Heart left ventricle (tissue), 16 donors: ENCODE results near the gene DTNA. TPM values are rescaled to one million over a fixed set of nuclear protein-coding genes. Genes with fewer than 3 reads are reported as not detected.

Experiments
- ATAC-seq, 4 donors: fragments of 200-7000 bp; cut with Tn5 transposase; one replicate each; pipeline ENCODE4 v1.9.1; 2020 to 2022; ENCODE audit warnings: moderate library complexity in 4 of 4, mild to moderate bottlenecking in 3 of 4, moderate number of reproducible peaks in 1 of 4
- DNase-seq, 5 donors: peaks; one replicate each; pipeline ENCODE4 v3.0.0-alpha.2; 2020
- H3K27ac ChIP-seq, 12 donors: fragments of 200-600 bp; sonication (generic) in 4 of 12; one replicate each; pipeline versions ENCODE4 v1.5.0 to v1.8.0; 2016 to 2022; ENCODE audit warnings: mild to moderate bottlenecking in 2 of 12
- H3K27me3 ChIP-seq, 9 donors: fragments of 200-600 bp; sonication (generic) in 2 of 9; one replicate each; pipeline versions ENCODE4 v1.5.1 to v1.8.0; 2016 to 2022; ENCODE audit warnings: mild to moderate bottlenecking in 3 of 9
- H3K36me3 ChIP-seq, 9 donors: fragments of 200-600 bp; sonication (generic) in 2 of 9; one replicate each; pipeline versions ENCODE4 v1.5.0 to v1.8.0; 2018 to 2022; ENCODE audit warnings: mild to moderate bottlenecking in 2 of 9
- H3K4me1 ChIP-seq, 12 donors: fragments of 200-600 bp; sonication (generic) in 4 of 12; one replicate each; pipeline versions ENCODE4 v1.5.0 to v1.8.0; 2016 to 2022; ENCODE audit warnings: mild to moderate bottlenecking in 3 of 12
- H3K4me3 ChIP-seq, 12 donors: fragments of 200-600 bp; sonication (generic) in 4 of 12; one replicate each; pipeline versions ENCODE4 v1.5.0 to v1.8.0; 2017 to 2022; ENCODE audit warnings: mild to moderate bottlenecking in 9 of 12, moderate library complexity in 4 of 12
- H3K9me3 ChIP-seq, 12 donors: fragments of 200-600 bp; sonication (generic) in 4 of 12; one replicate each; pipeline versions ENCODE4 v1.5.0 to v1.8.0; 2016 to 2022; ENCODE audit warnings: mild to moderate bottlenecking in 1 of 12
- POLR2A ChIP-seq, 2 donors: fragments of 450-650 bp; IDR thresholded peaks; one replicate each; pipeline ENCODE4 v1.6.1; 2017; ENCODE audit warnings: antibody characterized with exemption in 2 of 2, mild to moderate bottlenecking in 2 of 2, moderate library complexity in 2 of 2
- WGBS, 4 donors: extraction: QIAGEN DNeasy Blood & Tissue Kit in 2 of 4; methylation state at CpG; one replicate each; pipeline versions ENCODE4 v1.1.5 to v1.1.7; 2013 to 2018; 5-methylcytosine and 5-hydroxymethylcytosine counted together
- intact Hi-C, 10 donors: fragments of 100-400 bp; cut with DNase I; formaldehyde crosslinking; loops; one replicate each; pipeline versions ENCODE4 v1.11.1 to v1.14.2; 2022
- polyA plus RNA-seq, 2 donors: library from polyadenylated mRNA; stranded (reverse); fragments of 200-250 nt; gene quantifications; one replicate each; pipeline ENCODE4 v1.2.3, GENCODE V29; 2013
- total RNA-seq, 9 donors: library from RNA; depleted of rRNA in 2 of 9; stranded (reverse); fragments of >200 nt in 2 of 9; fragmentation: NEBNext Ultra II Directional in 3 of 9; extraction: Animal tissue kit (Norgen Biotek cat#: 25700) in 3 of 9; gene quantifications; one replicate each; pipeline versions ENCODE4 v1.1.0 to v1.2.4, GENCODE V29; 2016 to 2023
- TF ChIP-seq, protein P1 (sequence below), 12 donors: fragments of 200-600 bp; sonication (generic) in 4 of 12; IDR thresholded peaks; one replicate each; pipeline versions ENCODE4 v1.5.0 to v1.8.0; 2018 to 2022; ENCODE audit warnings: antibody characterized with exemption in 12 of 12, mild to moderate bottlenecking in 5 of 12
- donor health status: ischemic (EF 13 %, LVEDD 7.1; RV severe dilation, severe dysfunction).
- donor health status: healthy with polysubstance abuse.
- donor health status: DM: no; HTN: yes; CAD: no.
- donor health status: DM: no; HTN: no; CAD: no.
- donor health status: ischemic (EF 25% LVEDD 6.9; RV normal size, moderate dysfunction).
- donor health status: ischemic (EF 25% LVEDD 5.7; RV mildly dilated, moderate dysfunction).
- donor health status: healthy.
- donor health status: DM: yes; HTN: yes; CAD: no.
- donor health status: ischemic (EF 35%, LVEDD 5.7; RV mildly dilated, moderate dysfunction).
- donor health status: nonischemic (EF 11% LVEDD 7.7; RV severe dilation, severe dysfunction).
- donor health status: DM: yes; HTN: yes; CAD: no.
- donor health status: PGD.
- donor health status: ischemic (EF 29% LVEDD 5.4; RV normal size, mild dysfunction).
- donor health status: nonischemic (EF 23%, LVEDD 6.1; RV moderate dilation, normal function).

The DTNA gene
- total and polyA plus RNA-seq, 11 donors, result 92.6 to 220 (median 181) TPM

- Histone ChIP-seq H3K27me3 (no peaks in the 10 kb centered on the region), H3K4me3 (no peak overlapping the region), H3K36me3 (peaks cover 0 to 55% (median 5%) of the 10 kb centered on the region in 9 donors), H3K4me1 (no peaks in the 10 kb centered on the region), H3K27ac (no peak overlapping the region), H3K9me3 (no peaks in the 10 kb centered on the region)
- no peak for TF ChIP-seq POLR2A (IDR thresholded peaks at IDR 0.05)
- TF ChIP-seq, protein P1, sequence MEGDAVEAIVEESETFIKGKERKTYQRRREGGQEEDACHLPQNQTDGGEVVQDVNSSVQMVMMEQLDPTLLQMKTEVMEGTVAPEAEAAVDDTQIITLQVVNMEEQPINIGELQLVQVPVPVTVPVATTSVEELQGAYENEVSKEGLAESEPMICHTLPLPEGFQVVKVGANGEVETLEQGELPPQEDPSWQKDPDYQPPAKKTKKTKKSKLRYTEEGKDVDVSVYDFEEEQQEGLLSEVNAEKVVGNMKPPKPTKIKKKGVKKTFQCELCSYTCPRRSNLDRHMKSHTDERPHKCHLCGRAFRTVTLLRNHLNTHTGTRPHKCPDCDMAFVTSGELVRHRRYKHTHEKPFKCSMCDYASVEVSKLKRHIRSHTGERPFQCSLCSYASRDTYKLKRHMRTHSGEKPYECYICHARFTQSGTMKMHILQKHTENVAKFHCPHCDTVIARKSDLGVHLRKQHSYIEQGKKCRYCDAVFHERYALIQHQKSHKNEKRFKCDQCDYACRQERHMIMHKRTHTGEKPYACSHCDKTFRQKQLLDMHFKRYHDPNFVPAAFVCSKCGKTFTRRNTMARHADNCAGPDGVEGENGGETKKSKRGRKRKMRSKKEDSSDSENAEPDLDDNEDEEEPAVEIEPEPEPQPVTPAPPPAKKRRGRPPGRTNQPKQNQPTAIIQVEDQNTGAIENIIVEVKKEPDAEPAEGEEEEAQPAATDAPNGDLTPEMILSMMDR (IDR thresholded peaks at IDR 0.05), result no peak
- intact Hi-C loops, result no loop called here
- no peak for DNase-seq
- ATAC-seq, result no peak
These were observed 137.3 kb downstream of the DTNA start for GRCh38 chr18:34847408-34847807.

- intact Hi-C loops, result no loop called here
- no peak for TF ChIP-seq POLR2A (IDR thresholded peaks at IDR 0.05)
- TF ChIP-seq, protein P1 (IDR thresholded peaks at IDR 0.05), result no peak
- no peaks in the 10 kb centered on the region for H3K27me3 ChIP-seq
- H3K27ac ChIP-seq, result no peak overlapping the region
- no peaks in the 10 kb centered on the region for H3K9me3 ChIP-seq
- no peak for DNase-seq
- 88 to 90% (median 89%) methylated on average over 5 of the region's 5 CpGs for WGBS, 4 donors
- no peak for ATAC-seq
- H3K36me3 ChIP-seq, result peaks cover 0 to 62% (median 12%) of the 10 kb centered on the region in 9 donors
- no peaks in the 10 kb centered on the region for H3K4me1 ChIP-seq
- no peak overlapping the region for H3K4me3 ChIP-seq
These were observed 138.1 kb downstream of the DTNA start for GRCh38 chr18:34848156-34848555.

DNA sequence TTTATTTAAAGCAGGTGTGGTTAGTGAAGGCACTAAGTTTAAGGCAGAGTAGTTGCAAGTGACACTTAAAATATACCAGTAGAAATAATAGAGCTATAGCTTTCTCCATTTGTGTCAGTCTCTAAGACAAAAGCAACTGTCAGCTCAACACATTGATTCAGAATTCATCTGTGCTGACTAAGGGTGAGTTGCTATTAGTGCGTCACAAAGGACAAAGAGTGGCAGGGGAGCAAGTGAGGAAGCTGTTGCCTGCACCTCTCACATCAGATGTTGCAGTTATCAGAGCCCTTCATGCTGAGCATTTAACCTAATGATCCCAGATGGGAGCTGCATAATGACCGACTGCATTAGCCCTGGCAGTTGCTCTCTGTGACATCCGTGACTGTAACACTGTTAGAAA lies 138.6 kb downstream of the DTNA start:
- Histone ChIP-seq H3K4me1 (no peaks in the 10 kb centered on the region), H3K4me3 (no peak overlapping the region), H3K9me3 (no peaks in the 10 kb centered on the region), H3K27me3 (no peaks in the 10 kb centered on the region), H3K36me3 (peaks cover 0 to 64% (median 12%) of the 10 kb centered on the region in 9 donors), H3K27ac (no peak overlapping the region)
- no peak for DNase-seq
- no peak for ATAC-seq
- TF ChIP-seq, protein P1 (IDR thresholded peaks at IDR 0.05), result no peak
- no peak for TF ChIP-seq POLR2A (IDR thresholded peaks at IDR 0.05)
- whole genome bisulfite sequencing, 4 donors, result 81 to 90% (median 87%) methylated on average over 3 of the region's 3 CpGs
- intact Hi-C loops, result no loop called here

GRCh38 chr18:34857320-34857719 lies 147.2 kb downstream of the DTNA start:
- Histone ChIP-seq H3K27me3 (no peaks in the 10 kb centered on the region), H3K4me1 (no peaks in the 10 kb centered on the region), H3K4me3 (no peak overlapping the region), H3K27ac (no peak overlapping the region), H3K9me3 (no peaks in the 10 kb centered on the region), H3K36me3 (peaks cover 0 to 72% (median 18%) of the 10 kb centered on the region in 9 donors)
- DNase-seq, result no peak
- ATAC-seq, result no peak
- intact Hi-C loops, result no loop called here
- 92 to 98% (median 95%) methylated on average over 3 of the region's 3 CpGs for WGBS, 4 donors
- TF ChIP-seq POLR2A (IDR thresholded peaks at IDR 0.05), result no peak
- TF ChIP-seq, protein P1 (IDR thresholded peaks at IDR 0.05), result no peak
